ENCODE data around the gene TIGD1.
"Not testable (repeated sequence)": the region's sequence is repeated elsewhere in the genome, so short reads cannot be mapped to it uniquely, and the experiment has no call there.

TIGD1 gene

DNA sequence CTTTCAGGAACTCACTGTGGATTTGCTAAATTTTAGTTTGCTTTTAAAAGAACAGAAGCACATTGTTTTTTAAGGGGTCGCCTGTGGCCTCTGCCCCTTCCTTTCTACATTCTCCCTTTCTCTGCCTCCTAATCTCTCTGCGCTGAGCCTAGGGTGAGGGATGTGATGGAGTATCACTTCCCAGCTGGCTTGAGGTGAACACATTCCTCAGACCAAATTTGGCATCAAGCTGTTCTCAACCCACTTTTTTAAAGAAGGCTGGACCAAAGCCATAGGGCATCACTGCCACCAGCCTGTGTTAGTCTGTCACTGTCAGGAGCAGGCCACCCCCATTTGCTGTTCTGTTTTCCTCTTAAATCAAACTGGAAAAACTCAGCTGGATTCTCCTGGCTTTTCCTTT is 27.5 kb upstream of the TIGD1 start:
- no peak for DNase-seq (ENCODE audit: insufficient read length, low spot score)
- no peak for TF ChIP-seq POLR2A (IDR thresholded peaks at IDR 0.05; ENCODE audit: low read depth, low read length)
- no peak for FAIRE-seq

DNA sequence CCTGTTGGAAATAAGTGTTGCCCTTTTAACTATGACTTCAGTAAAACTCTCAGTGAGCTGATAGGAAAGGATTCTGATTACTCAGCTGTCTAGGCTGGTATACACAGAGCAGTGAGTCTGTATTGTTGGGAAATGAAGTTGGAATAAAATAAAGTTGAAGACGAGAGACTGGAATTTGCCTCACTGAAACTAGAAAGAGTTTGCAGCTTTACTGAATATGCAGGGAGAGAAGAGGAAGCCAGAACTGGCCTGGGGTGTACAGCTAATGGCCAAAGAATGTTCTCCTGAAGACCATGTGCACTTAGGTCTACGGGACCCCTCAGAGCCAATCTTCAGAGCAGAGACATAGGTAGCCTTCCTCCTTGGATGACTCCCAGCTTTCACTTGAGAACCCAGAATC is 26.6 kb upstream of the TIGD1 start:
- FAIRE-seq (no peak), DNase-seq (ENCODE audit: insufficient read length, low spot score) (no peak)
- TF ChIP-seq POLR2A (IDR thresholded peaks at IDR 0.05; ENCODE audit: low read depth, low read length) = no peak

DNA sequence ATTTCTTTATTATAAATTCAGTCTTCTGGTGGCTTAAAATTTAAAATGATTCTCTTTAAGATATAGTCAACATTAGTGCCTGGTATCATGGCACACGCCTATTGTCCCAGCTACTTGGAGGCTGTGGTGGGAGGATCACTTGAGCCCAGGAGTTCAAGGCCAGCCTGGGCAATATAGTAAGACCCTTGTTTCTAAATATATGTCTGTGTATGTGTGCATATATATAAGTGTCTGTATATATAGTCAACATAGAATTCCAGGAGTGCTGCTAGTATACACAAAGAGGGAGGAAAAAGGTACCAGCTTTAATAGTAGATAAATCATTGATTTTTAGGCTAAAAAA is 25.0 kb upstream of the TIGD1 start:
- no peak for FAIRE-seq
- TF ChIP-seq POLR2A (IDR thresholded peaks at IDR 0.05; ENCODE audit: low read depth, low read length) = no peak
- no peak for DNase-seq (ENCODE audit: insufficient read length, low spot score)

DNA sequence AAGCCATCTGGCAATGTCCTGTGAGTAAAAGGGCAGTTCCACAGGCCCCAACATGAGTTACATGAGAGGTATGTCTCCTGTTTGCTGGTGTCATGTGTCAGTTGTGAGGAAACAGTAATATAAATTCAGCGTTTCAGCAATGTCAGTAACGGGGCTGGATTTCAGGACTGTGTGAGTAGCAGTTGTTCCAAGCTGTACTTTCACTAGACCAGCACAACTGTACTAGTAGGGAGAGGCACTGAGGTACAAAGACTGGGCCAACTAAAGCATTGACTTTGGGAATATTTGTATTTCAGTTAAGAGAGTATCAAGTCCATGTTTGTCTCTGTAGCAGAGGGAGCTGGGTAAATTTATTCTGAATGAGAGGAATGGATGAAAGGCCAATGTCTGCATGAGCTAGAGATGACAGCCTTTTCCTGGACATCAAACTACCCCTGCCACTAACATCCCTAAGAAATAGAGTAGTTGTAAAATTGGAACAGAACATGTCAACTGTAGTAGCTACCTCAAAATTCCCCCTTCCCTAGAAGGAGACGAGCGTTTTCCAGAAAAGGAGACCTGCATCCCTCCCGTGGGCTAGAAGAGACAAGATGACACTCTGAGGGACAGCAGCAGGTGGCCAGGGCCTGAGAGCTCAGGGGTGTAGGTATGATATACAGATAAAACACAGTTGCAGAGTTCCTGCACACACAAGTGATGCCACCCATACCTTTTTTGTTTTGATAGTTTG is 24.5 kb upstream of the TIGD1 start:
- no peak for FAIRE-seq
- no peak for DNase-seq (ENCODE audit: insufficient read length, low spot score)
- no peak for TF ChIP-seq POLR2A (IDR thresholded peaks at IDR 0.05; ENCODE audit: low read depth, low read length)

DNA sequence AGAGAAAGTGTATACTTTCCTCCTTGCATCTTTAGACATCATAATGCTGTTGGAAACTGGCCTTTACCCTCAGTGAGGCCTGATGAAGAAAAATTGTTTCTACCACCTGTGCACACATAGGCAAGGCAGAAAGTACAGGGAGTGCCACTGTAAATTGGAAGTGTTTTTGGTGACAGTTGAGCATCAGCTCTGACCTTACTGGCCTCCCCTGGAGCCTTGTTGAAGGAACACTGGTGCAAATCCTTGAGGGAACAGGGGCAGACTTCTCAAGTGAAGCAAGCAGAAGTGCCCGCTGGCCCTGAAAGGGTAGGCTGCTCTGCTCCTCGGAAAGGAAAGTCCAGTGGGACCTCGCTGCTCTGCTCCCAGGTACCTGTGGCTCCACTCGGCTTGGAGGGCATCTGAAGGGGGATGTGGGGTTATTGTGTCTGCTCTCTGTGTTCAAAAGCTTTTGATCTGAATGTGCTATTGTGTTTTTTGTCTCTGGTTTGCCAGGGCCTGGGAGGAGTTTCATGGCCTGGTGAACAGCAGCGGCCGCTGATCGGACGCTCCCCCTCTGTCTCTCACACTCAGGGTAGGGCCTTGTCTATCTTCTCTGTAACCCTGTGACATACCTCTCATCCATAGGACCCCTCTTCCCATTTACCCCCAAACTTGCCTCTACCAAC is 23.5 kb upstream of the TIGD1 start:
- TF ChIP-seq POLR2A (IDR thresholded peaks at IDR 0.05; ENCODE audit: low read depth, low read length) = no peak
- no peak for DNase-seq (ENCODE audit: insufficient read length, low spot score)
- no peak for FAIRE-seq

DNA sequence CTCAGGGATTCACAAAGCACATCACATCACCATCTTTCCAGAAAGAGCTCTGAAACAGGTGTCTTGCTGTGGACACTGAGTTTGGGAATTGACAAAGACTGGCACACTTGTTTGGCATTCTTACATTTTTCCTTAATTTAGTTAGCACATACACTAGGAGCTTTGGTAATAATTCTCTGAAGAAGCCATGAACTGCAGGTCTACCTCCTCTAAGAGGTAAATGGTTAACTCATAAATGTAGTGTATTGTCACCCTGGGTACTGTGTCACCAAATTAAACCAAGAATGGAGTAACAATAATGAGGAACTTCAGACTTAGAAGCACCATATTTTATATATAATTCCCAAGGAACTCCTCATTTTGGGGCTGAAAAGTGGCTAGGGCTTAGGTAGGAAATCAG is 22.7 kb upstream of the TIGD1 start:
- DNase-seq (ENCODE audit: insufficient read length, low spot score) (no peak), FAIRE-seq (no peak)
- no peak for TF ChIP-seq POLR2A (IDR thresholded peaks at IDR 0.05; ENCODE audit: low read depth, low read length)

DNA sequence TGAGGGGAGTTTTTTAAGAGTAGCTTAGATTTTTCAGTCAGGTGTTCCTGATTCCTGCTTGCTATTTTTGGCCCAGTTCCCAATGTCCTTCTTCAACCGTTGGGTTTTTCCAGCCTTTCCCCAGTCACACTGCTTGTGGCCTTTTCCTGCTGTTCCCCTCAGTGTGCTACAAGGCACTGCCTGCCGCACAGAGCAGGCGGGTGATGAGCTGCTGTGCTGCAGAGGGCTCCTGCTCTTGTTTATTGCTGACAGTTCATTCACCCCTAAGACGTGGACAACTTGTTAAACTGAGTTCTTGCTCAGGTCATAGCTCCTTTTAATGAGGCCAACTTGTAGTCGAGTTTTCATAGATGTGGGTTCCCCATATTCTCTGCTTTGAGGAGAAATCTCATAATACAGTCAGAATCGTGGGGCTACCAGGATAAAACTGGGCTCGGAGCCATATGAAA is 20.7 kb upstream of the TIGD1 start:
- TF ChIP-seq POLR2A (IDR thresholded peaks at IDR 0.05; ENCODE audit: low read depth, low read length) = no peak
- FAIRE-seq (no peak), DNase-seq (ENCODE audit: insufficient read length, low spot score) (no peak)

DNA sequence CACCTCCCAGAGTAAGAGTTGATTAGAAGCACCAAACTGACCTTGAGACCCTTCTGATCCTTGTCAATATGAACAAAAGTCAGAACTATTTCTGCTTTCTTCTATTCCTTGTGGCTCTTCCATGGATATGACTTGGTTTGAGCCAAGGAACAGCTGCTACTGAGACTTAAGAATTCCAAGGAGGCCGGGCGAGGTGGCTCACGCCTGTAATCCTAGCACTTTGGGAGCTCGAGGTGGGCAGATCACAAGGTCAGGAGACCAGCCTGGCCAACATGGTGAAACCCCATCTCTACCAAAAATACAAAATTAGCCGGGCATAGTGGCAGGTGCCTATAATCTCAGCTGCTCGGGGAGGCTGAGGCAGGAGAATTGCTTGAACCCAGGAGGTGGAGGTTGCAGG is 20.1 kb upstream of the TIGD1 start:
- not testable (repeated sequence) for FAIRE-seq; DNase-seq (ENCODE audit: insufficient read length, low spot score)

DNA sequence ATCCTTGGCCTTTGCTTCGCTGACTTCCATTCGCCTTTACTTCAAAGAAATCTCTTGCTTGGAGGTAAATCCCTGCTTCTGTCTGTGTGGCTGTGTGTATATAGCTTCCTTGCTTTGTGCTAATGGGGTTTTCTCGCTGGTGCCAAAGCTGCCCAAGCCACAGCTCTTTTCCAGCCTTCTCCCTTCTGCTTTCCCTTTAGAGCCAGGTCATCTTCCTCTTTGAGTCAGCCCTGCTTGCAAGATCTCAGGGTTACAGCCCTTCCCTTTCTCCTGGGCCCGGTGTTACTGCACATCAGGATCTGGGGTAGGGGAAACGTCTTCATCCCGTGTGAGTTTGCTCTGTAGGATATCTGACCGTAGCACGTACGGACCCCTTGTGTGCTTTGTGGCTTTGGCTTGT is 19.2 kb upstream of the TIGD1 start:
- FAIRE-seq = no peak
- no peak for DNase-seq (ENCODE audit: insufficient read length, low spot score)
- TF ChIP-seq POLR2A (IDR thresholded peaks at IDR 0.05; ENCODE audit: low read depth, low read length) = no peak

DNA sequence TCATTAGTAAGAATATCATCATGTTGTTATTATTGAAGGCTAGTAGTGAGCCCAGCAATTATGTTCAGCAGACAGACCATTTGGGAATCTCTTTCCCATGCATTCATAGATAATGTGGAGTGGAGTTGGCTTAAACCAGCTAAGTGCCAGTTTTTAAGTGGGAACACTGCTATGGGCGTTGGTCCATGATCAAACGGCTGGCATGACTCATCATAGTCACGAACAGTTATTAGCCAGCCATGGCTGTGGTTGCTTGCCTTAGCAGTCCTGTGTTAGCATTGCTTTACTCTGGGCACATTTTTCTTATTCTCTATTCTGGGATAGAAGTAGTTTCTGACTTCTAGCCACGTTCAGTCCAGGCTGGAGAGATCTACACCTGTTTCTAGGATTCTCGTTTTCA is 17.8 kb upstream of the TIGD1 start:
- TF ChIP-seq POLR2A (IDR thresholded peaks at IDR 0.05; ENCODE audit: low read depth, low read length) = no peak
- peak; percentile 63 for DNase-seq (ENCODE audit: insufficient read length, low spot score)
- FAIRE-seq = peak; percentile 96

DNA sequence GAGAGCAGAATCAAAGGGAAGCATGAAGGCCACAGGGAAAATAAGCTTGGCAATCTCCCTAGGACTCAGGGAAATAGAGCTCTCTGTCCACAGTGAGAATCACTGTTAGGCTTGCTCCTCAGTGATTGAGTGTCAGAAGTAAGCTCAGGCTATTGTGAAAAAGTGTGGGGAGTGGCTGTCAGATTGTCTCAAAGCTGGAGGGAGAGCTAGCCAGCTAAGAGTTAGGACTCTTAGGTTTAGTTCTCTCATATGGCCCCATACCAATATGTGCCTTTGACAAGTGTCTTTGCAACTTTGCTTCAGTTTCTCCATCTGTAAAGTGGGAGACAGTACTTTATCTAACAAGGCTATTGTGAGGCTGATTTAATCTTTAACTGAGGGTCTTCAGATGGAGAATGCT is 17.4 kb upstream of the TIGD1 start:
- TF ChIP-seq POLR2A (IDR thresholded peaks at IDR 0.05; ENCODE audit: low read depth, low read length) = no peak
- no peak for DNase-seq (ENCODE audit: insufficient read length, low spot score)
- FAIRE-seq = no peak

DNA sequence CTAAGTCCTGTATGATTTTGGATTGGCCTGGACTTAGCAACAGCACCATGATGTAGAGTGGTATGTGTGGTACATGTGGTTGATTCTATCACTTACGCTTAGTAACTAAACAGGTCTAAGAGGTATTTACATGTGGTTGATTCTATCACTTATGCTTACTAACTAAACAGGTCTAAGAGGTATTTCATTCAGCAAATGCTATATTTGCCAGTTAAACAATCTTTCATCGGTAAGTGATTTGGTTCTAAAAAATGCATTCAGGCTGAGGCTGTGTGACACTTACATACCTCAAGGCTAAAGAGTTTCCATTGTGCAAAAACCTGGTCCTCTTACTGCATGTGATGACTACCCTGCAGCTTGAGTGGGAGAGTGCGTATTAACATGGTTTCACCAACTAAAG is 13.2 kb upstream of the TIGD1 start:
- TF ChIP-seq POLR2A (IDR thresholded peaks at IDR 0.05; ENCODE audit: low read depth, low read length) = no peak
- FAIRE-seq (no peak), DNase-seq (ENCODE audit: insufficient read length, low spot score) (no peak)

DNA sequence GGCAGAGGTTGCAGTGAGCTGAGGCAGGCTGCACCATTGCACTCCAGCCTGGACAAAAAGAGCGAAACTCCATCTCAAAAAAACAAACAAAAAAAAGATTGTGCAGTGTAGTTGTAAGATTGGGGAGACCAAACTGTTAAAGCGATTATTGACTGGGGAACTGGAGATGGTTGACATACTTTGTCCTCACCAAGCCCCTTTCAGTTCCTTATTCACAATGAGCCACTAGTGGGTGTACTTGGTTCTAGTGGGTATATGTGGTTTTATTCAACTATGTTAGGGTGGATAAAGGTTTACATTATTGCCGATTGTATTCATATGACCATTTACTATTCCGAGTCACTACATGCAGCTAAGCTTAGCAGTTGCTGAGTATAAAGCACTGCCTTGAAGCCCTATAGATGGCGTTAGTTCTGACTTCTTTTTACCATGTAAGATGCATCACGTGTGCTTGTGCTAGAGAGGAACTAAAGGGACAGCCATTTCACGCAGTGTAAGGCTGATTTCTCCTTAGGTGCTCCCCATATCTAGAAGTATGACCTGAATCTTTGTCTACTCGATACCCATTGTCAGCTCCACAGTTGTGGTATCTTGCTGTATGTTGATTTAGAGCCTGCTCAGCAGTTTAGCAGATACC is 12.3 kb upstream of the TIGD1 start:
- DNase-seq (ENCODE audit: insufficient read length, low spot score) (no peak), FAIRE-seq (no peak)
- no peak for TF ChIP-seq POLR2A (IDR thresholded peaks at IDR 0.05; ENCODE audit: low read depth, low read length)

DNA sequence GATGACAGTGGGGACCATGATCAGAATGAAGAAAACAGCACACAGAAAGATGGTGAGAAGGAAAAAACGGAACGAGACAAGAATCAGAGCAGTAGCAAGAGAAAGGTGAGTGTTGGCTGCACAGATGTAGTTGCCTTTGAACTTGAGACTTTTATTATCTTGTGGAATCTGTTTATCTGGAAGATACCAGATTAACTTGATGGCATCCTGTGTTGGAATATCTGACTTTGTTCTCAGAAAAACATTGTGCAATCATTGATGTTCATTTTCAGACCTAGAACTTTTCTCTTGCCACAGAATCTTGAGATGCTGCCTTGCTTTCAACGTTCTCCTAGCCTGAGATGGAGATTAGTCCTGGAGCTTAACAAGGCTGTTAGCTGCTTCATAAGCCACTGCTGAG is 6.1 kb upstream of the TIGD1 start:
- FAIRE-seq = no peak
- no peak for DNase-seq (ENCODE audit: insufficient read length, low spot score)
- no peak for TF ChIP-seq POLR2A (IDR thresholded peaks at IDR 0.05; ENCODE audit: low read depth, low read length)

DNA sequence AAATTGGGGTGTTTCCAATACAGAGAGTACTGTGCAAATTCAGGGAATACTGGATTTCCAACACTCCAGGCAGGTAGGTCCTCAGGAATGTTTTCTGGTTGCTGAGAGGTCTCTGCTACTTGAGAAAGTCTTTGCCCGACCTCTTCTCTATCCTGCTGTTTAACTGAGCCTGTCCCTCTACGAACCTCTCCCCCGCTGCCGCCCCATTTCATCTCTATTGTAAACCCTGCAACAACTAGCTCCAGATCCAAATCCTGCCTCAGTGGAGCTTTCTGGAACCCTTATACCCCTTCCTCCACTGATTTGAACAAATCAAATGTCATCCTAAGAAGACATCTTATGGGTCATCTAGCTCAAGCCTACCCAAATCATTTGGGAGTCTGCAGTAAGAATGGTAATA is 1.4 kb upstream of the TIGD1 start:
- TF ChIP-seq POLR2A (IDR thresholded peaks at IDR 0.05; ENCODE audit: low read depth, low read length) = no peak
- FAIRE-seq = no peak
- no peak for DNase-seq (ENCODE audit: insufficient read length, low spot score)
